Breast epithelium (tissue), 4 donors: ENCODE results near the gene CLDN25. TPM values are rescaled to one million over a fixed set of nuclear protein-coding genes. Genes with fewer than 3 reads are reported as not detected.

Experiments used
- DNase-seq, 2 donors: peaks; one replicate each; pipeline ENCODE4 v3.0.0-alpha.2; 2019; ENCODE audit warnings: low spot score in 2 of 2
- H3K27ac ChIP-seq, 2 donors: fragments of 200-600 bp; sonication (generic) in 1 of 2; one replicate each; pipeline ENCODE4 v1.5.1; 2016 to 2019; ENCODE audit warnings: mild to moderate bottlenecking in 1 of 2
- H3K27me3 ChIP-seq, 2 donors: fragments of 200-600 bp; sonication (generic) in 1 of 2; one replicate each; pipeline versions ENCODE4 v1.5.1 to v1.6.0; 2017 to 2019; ENCODE audit warnings: control low read depth in 1 of 2, mild to moderate bottlenecking in 1 of 2
- H3K36me3 ChIP-seq: fragments of 200-600 bp; one replicate; pipeline ENCODE4 v1.5.1; 2019
- H3K4me1 ChIP-seq, 2 donors: fragments of 200-600 bp; sonication (generic); one replicate each; pipeline ENCODE4 v1.5.1; 2016 to 2019; ENCODE audit warnings: control low read depth in 1 of 2
- H3K4me3 ChIP-seq, 3 donors: fragments of 200-600 bp; sonication (generic); 1 replicate in 2 of 3; 2 replicates in 1 of 3; pipeline ENCODE4 v1.5.1; 2016 to 2019; ENCODE audit warnings: mild to moderate bottlenecking in 3 of 3, moderate library complexity in 2 of 3
- H3K9me3 ChIP-seq, 2 donors: fragments of 200-600 bp; sonication (generic) in 1 of 2; one replicate each; pipeline ENCODE4 v1.5.1; 2016 to 2019; ENCODE audit warnings: control low read depth in 1 of 2
- POLR2A ChIP-seq: fragments of 450-650 bp; IDR thresholded peaks from one replicate; pipeline ENCODE4 v1.6.1; 2016; ENCODE audit warnings: antibody characterized with exemption, mild to moderate bottlenecking, moderate library complexity
- POLR2AphosphoS5 ChIP-seq, 3 donors: sonication (generic); formaldehyde crosslinking; IDR thresholded peaks; one replicate each; pipeline ENCODE4 v1.6.1; 2017; ENCODE audit warnings: antibody characterized with exemption in 3 of 3
- intact Hi-C: fragments of 100-400 bp; cut with DNase I; formaldehyde crosslinking; loops from one replicate; pipeline ENCODE4 v1.15.1; 2023; ENCODE audit warnings: low total_unique reads
- total RNA-seq, 3 donors: library from RNA; depleted of rRNA; stranded (reverse); fragments of >200 nt; gene quantifications; one replicate each; pipeline ENCODE4 v1.1.0, GENCODE V29; 2016
- TF ChIP-seq, protein P1 (sequence below), 3 donors: fragments of 450-650 bp; IDR thresholded peaks; one replicate each; pipeline ENCODE4 v1.5.1; 2016 to 2017; ENCODE audit warnings: antibody characterized with exemption in 3 of 3, mild to moderate bottlenecking in 3 of 3, moderate library complexity in 3 of 3

Gene CLDN25
- total RNA-seq, 3 donors from 2014 or later, result not detected

DNA sequence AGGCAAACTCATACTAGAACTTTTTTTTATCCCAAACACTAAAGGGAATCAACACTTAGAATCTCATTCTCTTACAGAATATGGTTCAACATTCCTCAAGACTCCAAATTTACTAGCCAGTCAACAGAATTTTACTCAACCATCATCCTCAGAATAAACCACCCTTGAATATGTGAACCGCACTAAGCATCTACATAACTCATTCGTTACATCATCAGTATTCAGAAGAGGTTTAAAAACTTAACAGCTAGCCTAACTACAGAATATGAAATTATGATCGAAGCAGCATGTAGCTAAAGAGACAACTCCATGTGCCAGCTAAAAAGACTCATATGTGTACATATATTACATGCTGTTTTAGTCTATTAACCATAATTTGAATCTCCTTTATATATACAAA, 47.9 kb downstream of the CLDN25 start:
- DNase-seq, result no peak
- Histone ChIP-seq H3K9me3 (no peaks in the 10 kb centered on the region), H3K4me3 (no peak overlapping the region), H3K36me3 (no peaks in the 10 kb centered on the region), H3K4me1 (no peaks in the 10 kb centered on the region), H3K27ac (no peak overlapping the region), H3K27me3 (no peaks in the 10 kb centered on the region)
- TF ChIP-seq, protein P1, sequence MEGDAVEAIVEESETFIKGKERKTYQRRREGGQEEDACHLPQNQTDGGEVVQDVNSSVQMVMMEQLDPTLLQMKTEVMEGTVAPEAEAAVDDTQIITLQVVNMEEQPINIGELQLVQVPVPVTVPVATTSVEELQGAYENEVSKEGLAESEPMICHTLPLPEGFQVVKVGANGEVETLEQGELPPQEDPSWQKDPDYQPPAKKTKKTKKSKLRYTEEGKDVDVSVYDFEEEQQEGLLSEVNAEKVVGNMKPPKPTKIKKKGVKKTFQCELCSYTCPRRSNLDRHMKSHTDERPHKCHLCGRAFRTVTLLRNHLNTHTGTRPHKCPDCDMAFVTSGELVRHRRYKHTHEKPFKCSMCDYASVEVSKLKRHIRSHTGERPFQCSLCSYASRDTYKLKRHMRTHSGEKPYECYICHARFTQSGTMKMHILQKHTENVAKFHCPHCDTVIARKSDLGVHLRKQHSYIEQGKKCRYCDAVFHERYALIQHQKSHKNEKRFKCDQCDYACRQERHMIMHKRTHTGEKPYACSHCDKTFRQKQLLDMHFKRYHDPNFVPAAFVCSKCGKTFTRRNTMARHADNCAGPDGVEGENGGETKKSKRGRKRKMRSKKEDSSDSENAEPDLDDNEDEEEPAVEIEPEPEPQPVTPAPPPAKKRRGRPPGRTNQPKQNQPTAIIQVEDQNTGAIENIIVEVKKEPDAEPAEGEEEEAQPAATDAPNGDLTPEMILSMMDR (IDR thresholded peaks at IDR 0.05), result no peak
- TF ChIP-seq POLR2AphosphoS5 (IDR thresholded peaks at IDR 0.05) (no peak), POLR2A (no peak)
- intact Hi-C loops, result no loop called here

DNA sequence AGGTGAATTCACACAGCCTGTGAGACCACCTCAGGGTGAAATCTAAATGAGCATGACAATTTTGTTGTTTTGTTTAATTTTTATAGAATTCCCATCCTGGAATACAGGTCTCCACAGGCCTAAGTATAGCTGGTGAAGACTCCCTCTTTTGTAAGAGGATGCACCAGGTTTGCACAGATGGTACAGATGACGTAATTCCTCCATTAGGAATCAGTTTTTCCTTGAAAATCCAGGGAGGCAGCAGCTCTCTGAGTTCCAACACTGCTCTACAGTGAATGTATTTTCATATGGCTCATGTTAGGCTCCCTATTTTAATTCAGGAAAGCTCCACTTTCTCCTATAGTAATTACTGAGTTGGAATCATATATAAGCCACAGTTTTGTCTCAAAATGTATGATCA, 48.6 kb downstream of the CLDN25 start:
- no peak for TF ChIP-seq POLR2AphosphoS5 (IDR thresholded peaks at IDR 0.05)
- TF ChIP-seq, protein P1 (IDR thresholded peaks at IDR 0.05), result no peak
- TF ChIP-seq POLR2A, result no peak
- intact Hi-C loops, result no loop called here
- Histone ChIP-seq H3K4me1 (no peaks in the 10 kb centered on the region), H3K4me3 (no peak overlapping the region), H3K9me3 (no peaks in the 10 kb centered on the region), H3K27ac (no peak overlapping the region), H3K36me3 (no peaks in the 10 kb centered on the region), H3K27me3 (no peaks in the 10 kb centered on the region)
- no peak for DNase-seq

DNA sequence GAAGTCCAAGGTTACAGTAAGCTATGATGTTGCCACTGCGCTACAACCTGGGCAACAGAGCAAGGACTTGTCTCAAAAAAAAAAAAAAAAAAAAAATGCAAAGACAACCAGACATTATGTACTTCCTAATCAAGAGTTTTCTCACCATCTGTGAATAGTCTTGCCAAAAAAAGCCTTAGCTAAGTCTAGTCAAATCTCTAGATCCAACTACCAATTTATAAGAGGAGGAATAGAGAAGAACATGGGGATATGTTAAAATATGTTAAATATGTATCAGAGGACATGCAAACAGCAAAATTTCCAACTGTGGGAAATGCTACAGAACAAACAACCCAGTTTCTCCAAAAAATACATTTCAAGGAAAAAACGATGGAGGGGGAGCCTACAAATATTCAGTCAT, 50.2 kb downstream of the CLDN25 start:
- intact Hi-C loops, result no loop called here
- H3K4me1 ChIP-seq, result no peaks in the 10 kb centered on the region
- H3K36me3 ChIP-seq, result no peaks in the 10 kb centered on the region
- no peak for TF ChIP-seq POLR2A
- TF ChIP-seq, protein P1 (IDR thresholded peaks at IDR 0.05), result no peak
- no peak for TF ChIP-seq POLR2AphosphoS5 (IDR thresholded peaks at IDR 0.05)
- no peaks in the 10 kb centered on the region for H3K9me3 ChIP-seq
- H3K27ac ChIP-seq, result no peak overlapping the region
- no peaks in the 10 kb centered on the region for H3K27me3 ChIP-seq
- H3K4me3 ChIP-seq, result no peak overlapping the region
- DNase-seq, result no peak

Other genes starting within 250 kb of the CLDN25 start
- gene TMPRSS5, start 73.5 kb upstream of the CLDN25 start, total RNA-seq, result 10 to 100 TPM in 1 of 3 donors, 1 to 10 TPM in 2; 1.6 to 11.3 (median 4.9) TPM
- gene ZW10, start 6.1 kb upstream of the CLDN25 start, total RNA-seq, result 10 to 100 TPM; 11.5 to 20.8 (median 18.7) TPM
- 10 to 100 TPM; 15.5 to 38.5 (median 30.2) TPM for gene USP28, start 95.8 kb downstream of the CLDN25 start, total RNA-seq
- gene HTR3B, start 125.0 kb downstream of the CLDN25 start, total RNA-seq, result not detected
- under 1 TPM in 1 of 3 donors, not detected in 2; 0.33 TPM for gene HTR3A, start 195.3 kb downstream of the CLDN25 start, total RNA-seq